GM12872 (cell line): ENCODE results near the gene HNRNPA1.

Source experiments
- TF ChIP-seq, protein P1 (sequence below): IDR thresholded peaks from 3 replicates; pipeline ENCODE4 v1.5.1; 2011; ENCODE audit warnings: low read depth, mild to moderate bottlenecking, low read length, moderate library complexity; ENCODE audit not compliant: insufficient read depth

The HNRNPA1 gene

DNA sequence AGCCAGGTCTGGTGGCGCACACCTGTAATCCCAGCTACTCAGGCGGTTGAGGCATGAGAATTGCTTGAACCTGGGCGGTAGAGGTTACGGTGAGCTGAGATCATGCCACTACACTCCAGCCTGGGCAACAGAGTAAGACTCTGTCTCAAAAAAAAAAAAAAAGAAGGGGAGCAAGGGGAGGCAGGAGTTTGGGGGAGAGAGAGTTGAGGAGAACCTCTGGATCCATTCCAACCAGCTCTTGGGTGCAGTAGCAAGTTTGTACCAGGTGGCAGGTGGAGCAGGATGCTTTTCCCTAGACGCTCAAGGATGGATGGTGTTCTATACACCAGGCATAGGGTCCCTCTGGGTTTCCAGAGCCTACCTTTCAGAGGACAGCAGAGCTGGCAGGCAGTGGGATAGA is 18.4 kb downstream of the HNRNPA1 start:
- TF ChIP-seq, protein P1, sequence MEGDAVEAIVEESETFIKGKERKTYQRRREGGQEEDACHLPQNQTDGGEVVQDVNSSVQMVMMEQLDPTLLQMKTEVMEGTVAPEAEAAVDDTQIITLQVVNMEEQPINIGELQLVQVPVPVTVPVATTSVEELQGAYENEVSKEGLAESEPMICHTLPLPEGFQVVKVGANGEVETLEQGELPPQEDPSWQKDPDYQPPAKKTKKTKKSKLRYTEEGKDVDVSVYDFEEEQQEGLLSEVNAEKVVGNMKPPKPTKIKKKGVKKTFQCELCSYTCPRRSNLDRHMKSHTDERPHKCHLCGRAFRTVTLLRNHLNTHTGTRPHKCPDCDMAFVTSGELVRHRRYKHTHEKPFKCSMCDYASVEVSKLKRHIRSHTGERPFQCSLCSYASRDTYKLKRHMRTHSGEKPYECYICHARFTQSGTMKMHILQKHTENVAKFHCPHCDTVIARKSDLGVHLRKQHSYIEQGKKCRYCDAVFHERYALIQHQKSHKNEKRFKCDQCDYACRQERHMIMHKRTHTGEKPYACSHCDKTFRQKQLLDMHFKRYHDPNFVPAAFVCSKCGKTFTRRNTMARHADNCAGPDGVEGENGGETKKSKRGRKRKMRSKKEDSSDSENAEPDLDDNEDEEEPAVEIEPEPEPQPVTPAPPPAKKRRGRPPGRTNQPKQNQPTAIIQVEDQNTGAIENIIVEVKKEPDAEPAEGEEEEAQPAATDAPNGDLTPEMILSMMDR = no peak

DNA sequence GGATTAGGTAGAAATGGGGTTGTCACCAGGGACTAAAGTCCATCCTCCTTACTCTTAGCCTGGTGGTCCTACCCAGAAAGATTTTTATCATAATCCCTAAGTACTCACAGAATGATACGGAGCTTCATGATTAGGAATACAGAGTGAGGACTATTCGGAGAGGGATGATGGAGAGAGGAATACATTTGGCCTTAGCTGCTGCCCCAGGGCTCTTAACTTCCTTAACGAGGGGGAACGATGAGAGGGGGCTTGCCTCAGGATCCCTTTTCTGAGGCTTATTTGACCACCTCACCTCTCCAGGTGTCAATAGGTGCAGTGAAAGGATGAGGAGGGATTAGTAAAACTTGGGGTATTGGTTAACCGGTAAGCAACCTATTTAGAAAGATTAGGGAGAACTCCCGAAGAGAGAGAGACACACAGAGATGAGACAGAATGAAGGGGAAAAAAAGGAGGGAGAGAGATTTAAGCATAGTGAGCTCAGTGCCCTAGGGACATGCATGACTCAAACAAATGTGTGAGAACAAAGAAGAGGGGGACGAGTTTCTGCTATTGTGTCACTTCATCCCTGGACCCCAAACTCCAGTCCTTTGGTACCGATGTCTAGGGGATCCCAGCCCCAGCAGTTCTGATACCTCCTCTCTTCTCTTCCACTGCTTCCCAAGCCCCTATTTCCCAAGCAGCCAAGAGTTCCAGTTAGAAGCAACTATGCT is 19.1 kb downstream of the HNRNPA1 start:
- TF ChIP-seq, protein P1 = no peak

- TF ChIP-seq, protein P1 = no peak
These were observed 19.8 kb downstream of the HNRNPA1 start for GRCh38 chr12:54300225-54300731.

GRCh38 chr12:54300732-54301427 is 20.4 kb downstream of the HNRNPA1 start, which contains the start of gene NFE2:
TSS of gene NFE2 (minus strand) at chr12:54301015. CDS start at chr12:54295248, 5,767 bp downstream.
- TF ChIP-seq, protein P1 = no peak

DNA sequence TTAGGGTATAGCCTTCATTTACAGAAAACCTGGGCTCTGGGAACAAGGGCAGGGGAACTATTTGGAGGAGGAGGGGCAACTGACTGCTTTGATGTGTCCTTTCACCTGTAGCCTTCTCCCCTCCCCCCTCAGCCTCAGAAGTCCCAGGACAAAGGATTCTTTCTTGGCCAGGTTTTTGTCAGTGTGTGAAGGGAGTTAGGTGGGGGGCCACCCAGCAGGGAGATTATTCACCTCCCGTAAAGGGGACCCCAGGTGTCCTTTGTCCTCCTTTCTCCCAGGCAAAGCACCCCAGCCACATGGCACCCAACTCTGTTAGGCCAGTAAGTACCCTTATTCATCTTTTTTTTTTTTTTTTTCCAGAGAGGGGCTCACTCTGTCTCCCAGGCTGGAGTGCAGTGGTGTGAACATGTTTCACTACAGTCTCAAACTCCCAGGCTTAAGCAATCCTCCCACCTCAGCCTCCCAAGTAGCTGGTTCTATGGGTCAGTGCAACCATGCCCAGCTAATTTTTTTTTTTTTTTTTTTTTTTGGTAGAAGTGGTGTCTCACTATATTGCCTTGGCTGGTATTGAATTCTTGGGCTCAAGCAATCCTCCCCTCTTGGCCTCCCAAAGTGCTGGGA is 21.0 kb downstream of the HNRNPA1 start:
- TF ChIP-seq, protein P1 = no peak

DNA sequence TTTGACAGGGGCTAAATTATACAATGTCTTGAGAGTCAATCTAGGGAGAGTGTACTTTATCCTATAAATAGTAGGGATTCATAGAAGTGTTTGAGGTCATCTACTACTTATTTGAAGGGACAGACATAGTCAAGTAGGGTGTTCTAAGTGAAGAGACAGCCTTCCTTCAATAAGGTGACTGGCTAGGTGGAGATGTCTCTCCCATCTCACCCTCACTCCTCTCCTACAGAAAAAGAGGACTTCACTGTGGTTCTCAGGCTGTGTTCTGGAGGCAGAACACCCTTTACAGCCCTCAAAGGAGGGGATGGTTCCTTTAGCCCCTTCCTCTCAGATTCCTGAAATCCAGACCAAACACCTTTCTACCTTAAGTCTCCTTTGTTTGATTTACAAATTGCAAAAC is 23.1 kb downstream of the HNRNPA1 start:
- TF ChIP-seq, protein P1 = no peak

- TF ChIP-seq, protein P1 = no peak
These were observed 23.8 kb downstream of the HNRNPA1 start for GRCh38 chr12:54304187-54304810.
